Fibroblast of mammary gland (primary cell): ENCODE measurements around the gene RANBP1.

Experiments used
- DNase-seq: peaks from one replicate; pipeline ENCODE4 v3.0.0-alpha.2; 2010; ENCODE audit warnings: low read depth
- H3K4me3 ChIP-seq: 2 replicates; pipeline ENCODE4 v1.5.1; 2011; ENCODE audit warnings: low read depth, mild to moderate bottlenecking, low read length, moderate library complexity; ENCODE audit not compliant: control insufficient read depth
- CTCF ChIP-seq: conservative IDR thresholded peaks from 2 replicates; pipeline ENCODE4 v1.5.1; 2011; ENCODE audit warnings: low read depth, low read length, inconsistent platforms; ENCODE audit not compliant: control insufficient read depth, insufficient read depth

The RANBP1 gene

GRCh38 chr22:20130319-20130718 lies 14.4 kb downstream of the RANBP1 start:
- DNase-seq: no peak
- no peak overlapping the region for H3K4me3 ChIP-seq
- TF ChIP-seq CTCF: no peak

- DNase-seq: peak; percentile 53
- no peak for TF ChIP-seq CTCF
- H3K4me3 ChIP-seq: peak overlapping the region; percentile 60
Measured at GRCh38 chr22:20130731-20131596, 15.1 kb downstream of the RANBP1 start.

- TF ChIP-seq CTCF: no peak
- DNase-seq: no peak
- peak within 1 kb of the TSS; percentile 71 for H3K4me3 ChIP-seq
Measured at GRCh38 chr22:20131597-20131858, 15.6 kb downstream of the RANBP1 start, which contains the start of gene ZDHHC8. Gene ZDHHC8 (plus strand): TSS chr22:20131804. CDS start chr22:20131948, 144 bp downstream.

- TF ChIP-seq CTCF: no peak
- peak overlapping the region; percentile 71 for H3K4me3 ChIP-seq
- DNase-seq: peak; percentile 38
Measured at GRCh38 chr22:20131859-20132685, 16.2 kb downstream of the RANBP1 start.

- H3K4me3 ChIP-seq: peak overlapping the region; percentile 71
- DNase-seq: no peak
- TF ChIP-seq CTCF: no peak
Measured at GRCh38 chr22:20132686-20133246, 16.9 kb downstream of the RANBP1 start.

GRCh38 chr22:20133930-20134549 lies 18.1 kb downstream of the RANBP1 start:
- no peak for DNase-seq
- TF ChIP-seq CTCF: no peak
- H3K4me3 ChIP-seq: no peak overlapping the region
